Ishikawa (cell line): ENCODE measurements around the gene SERPINC1.
A peak's percentile ranks its signal among the peaks of the same experiment; 100 is the strongest.

Experiments used
- CEBPB ChIP-seq: IDR thresholded peaks from 2 replicates; pipeline ENCODE4 v1.6.1; 2012
- CREB1 ChIP-seq: IDR thresholded peaks from 2 replicates; pipeline ENCODE4 v1.6.1; 2012; ENCODE audit warnings: low read depth
- EP300 ChIP-seq: IDR thresholded peaks from 2 replicates; pipeline ENCODE4 v1.6.1; 2012; ENCODE audit warnings: borderline replicate concordance
- FOXM1 ChIP-seq: IDR thresholded peaks from 2 replicates; pipeline ENCODE4 v1.6.1; 2012; ENCODE audit warnings: low read depth, borderline replicate concordance
- MAX ChIP-seq: IDR thresholded peaks from 2 replicates; pipeline ENCODE4 v1.6.1; 2012
- NFIC ChIP-seq: IDR thresholded peaks from 2 replicates; pipeline ENCODE4 v1.6.1; 2012
- RAD21 ChIP-seq: IDR thresholded peaks from 2 replicates; pipeline ENCODE4 v1.6.1; 2012; ENCODE audit warnings: low read depth
- REST ChIP-seq: IDR thresholded peaks from 2 replicates; pipeline ENCODE4 v1.6.1; 2012; ENCODE audit warnings: low read depth, mild to moderate bottlenecking
- TAF1 ChIP-seq: IDR thresholded peaks from 2 replicates; pipeline ENCODE4 v1.6.1; 2012; ENCODE audit warnings: low read depth, mild to moderate bottlenecking
- TCF12 ChIP-seq: IDR thresholded peaks from 2 replicates; pipeline ENCODE4 v1.6.1; 2012; ENCODE audit warnings: low read depth
- TEAD4 ChIP-seq: IDR thresholded peaks from 2 replicates; pipeline ENCODE4 v1.6.1; 2012
- YY1 ChIP-seq: IDR thresholded peaks from 2 replicates; pipeline ENCODE4 v1.6.1; 2012; ENCODE audit warnings: low read depth
- ZBTB7A ChIP-seq: IDR thresholded peaks from 2 replicates; pipeline ENCODE4 v1.6.1; 2012; ENCODE audit warnings: low read depth

Gene SERPINC1

GRCh38 chr1:173916667-173917066 lies 460 bp downstream of the SERPINC1 start:
- no peak for TF ChIP-seq REST

- TF ChIP-seq TAF1: no peak
- TF ChIP-seq TEAD4: no peak
- TF ChIP-seq CEBPB: no peak
- peak; percentile 70 for TF ChIP-seq REST
- no peak for TF ChIP-seq RAD21
Measured at GRCh38 chr1:173915596-173915995, 1.5 kb downstream of the SERPINC1 start.

- TF ChIP-seq RAD21: peak; percentile 61
- TF ChIP-seq YY1: no peak
Measured at GRCh38 chr1:173914366-173914871, 2.7 kb downstream of the SERPINC1 start.

GRCh38 chr1:173913111-173913510 lies 4.0 kb downstream of the SERPINC1 start:
- TF ChIP-seq CEBPB: no peak
- no peak for TF ChIP-seq FOXM1

- TF ChIP-seq EP300 (no peak), REST (no peak), FOXM1 (no peak), CREB1 (no peak)
Measured at GRCh38 chr1:173903827-173904531, 13.1 kb downstream of the SERPINC1 start.

- TF ChIP-seq TEAD4 (no peak), YY1 (no peak), TCF12 (no peak), RAD21 (no peak), NFIC (no peak), EP300 (no peak), TAF1 (no peak), MAX (no peak), CEBPB (no peak), CREB1 (no peak), ZBTB7A (no peak)
Measured at GRCh38 chr1:173900992-173901391, 16.1 kb downstream of the SERPINC1 start.

- no peak for TF ChIP-seq CREB1
Measured at GRCh38 chr1:173900427-173900826, 16.7 kb downstream of the SERPINC1 start.
